GM21737 (cell line): ENCODE results near the gene BARX1.

ENCODE experiments used
- ATAC-seq: cut with Tn5 transposase; IDR thresholded peaks from one replicate; pipeline ENCODE4 v1.9.1; 2021; ENCODE audit warnings: mild to moderate bottlenecking, moderate library complexity; ENCODE audit not compliant: unreplicated experiment

The BARX1 gene

DNA sequence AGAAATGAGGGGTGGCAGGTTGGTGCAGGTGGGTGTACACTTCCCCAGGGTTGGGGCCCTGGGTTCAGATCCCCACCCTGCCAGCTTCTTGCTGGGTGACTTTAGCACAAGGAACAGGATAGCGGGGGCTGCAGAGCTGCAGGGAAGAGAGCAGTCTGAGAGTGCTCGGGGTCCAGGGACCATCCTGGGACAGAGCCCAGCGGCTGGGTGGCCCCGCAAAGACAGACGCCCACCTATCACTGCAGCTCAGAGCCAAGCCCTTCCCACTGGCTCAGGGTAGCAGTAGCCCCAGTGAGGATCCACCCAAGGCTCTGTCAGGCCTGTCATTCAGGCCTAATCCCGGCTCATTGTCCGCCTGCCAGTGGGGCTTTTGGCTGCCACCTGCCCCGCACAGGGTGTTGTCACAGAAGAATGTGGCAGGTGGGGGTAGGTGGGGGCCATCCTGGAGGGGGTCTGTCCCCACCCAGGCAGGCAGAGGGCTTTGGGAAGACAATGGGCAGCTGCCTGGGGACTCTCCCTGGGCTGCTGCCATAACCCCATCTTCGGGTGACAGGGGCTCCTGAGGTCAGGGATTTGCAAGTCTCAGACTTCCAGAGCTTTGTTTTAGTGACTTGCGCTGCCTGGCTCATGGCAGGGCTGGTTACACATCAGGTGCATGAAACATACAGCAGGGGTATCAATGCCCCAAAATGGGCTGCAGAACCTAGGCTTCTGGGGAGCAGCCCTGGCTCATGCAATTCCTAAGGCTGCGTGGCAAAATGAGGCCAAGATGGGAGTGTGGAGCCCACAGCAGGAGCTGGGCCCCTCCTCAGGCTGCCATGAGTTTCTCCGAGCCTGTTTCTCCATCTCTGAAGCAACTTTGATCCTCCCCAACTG lies 52.1 kb downstream of the BARX1 start:
- ATAC-seq, result no peak

DNA sequence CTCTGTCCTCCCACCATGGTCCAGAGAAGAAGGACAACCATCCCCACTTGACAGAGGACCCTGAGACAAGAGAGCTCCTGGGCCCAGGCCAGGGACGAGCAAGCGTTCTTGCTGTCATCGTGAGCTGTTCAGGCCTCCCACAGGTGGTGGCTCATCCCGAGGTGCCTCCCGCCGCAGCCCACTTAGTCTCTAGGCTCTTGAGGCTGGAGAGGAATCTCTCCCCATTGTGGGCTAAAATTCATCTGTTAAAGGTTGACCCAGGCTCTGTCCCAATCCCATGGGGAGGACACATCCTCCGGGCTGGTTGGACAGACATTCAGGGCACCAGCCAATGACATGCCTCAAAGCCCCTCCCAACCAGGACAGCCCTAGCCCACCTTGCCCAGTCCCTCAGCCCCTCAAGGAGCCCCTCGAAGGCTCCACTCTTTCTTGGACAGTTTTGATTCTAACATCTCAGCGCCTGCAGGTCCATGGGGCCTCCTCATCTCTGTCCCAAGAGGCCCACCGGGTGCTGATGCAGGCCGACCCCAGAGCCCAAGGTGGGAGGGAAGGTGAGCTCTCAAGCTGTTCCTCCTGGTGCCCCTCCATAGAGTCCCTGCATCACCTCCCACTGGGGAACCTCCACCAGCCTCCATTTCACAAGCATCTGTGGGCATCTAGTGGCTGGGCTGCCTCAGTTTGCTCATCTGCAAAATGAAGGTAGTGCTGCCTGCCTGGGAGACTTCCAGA lies 52.9 kb downstream of the BARX1 start:
- ATAC-seq, result no peak
